Retina (tissue), 1 donor: ENCODE measurements around the gene NECAP2.

Experiments used
- DNase-seq: peaks from one replicate; pipeline ENCODE4 v3.0.0-alpha.2; 2016

The NECAP2 gene, protein sequence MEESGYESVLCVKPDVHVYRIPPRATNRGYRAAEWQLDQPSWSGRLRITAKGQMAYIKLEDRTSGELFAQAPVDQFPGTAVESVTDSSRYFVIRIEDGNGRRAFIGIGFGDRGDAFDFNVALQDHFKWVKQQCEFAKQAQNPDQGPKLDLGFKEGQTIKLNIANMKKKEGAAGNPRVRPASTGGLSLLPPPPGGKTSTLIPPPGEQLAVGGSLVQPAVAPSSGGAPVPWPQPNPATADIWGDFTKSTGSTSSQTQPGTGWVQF

DNA sequence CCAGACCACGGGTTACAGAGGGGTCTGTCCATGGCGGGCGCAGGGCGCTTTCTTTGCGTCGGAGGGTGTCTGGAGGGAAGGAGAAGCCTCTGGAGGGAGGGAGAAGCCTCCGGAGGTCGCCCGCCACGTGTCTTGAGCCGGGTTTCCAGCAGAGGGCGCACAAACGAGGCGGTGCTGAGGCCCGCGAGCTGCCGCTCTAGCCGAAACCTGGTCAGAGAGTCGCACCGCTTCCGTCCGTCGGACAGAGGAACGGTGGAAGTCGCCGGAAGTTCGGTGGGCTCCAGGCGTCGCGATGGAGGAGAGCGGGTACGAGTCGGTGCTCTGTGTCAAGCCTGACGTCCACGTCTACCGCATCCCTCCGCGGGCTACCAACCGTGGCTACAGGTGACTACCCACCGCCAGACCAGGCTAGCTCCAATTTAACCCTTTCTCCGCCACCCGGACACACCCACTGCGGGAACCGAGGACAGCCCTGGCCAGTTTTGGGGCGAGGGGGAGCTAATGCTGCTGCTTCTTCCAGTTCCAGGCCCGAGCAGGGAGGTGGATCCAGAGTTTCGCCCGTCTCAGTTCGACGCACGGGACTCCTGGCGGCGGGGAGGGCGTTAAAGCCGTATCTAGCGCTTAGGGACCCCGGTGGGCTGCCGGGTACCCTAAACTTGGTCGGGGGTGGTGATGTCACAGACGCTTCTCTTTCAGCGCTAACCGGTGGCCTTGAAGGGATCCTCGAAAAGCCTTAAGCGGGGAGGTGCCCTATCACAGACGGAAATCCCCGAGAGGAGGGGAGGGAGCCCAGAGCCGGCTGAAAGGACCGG, at the start of gene NECAP2:
Gene NECAP2 (plus strand): TSS at position 255 of the 812 bp plus-strand sequence. CDS start 38 bp downstream, at position 293.
- peak; percentile 98 for DNase-seq

DNA sequence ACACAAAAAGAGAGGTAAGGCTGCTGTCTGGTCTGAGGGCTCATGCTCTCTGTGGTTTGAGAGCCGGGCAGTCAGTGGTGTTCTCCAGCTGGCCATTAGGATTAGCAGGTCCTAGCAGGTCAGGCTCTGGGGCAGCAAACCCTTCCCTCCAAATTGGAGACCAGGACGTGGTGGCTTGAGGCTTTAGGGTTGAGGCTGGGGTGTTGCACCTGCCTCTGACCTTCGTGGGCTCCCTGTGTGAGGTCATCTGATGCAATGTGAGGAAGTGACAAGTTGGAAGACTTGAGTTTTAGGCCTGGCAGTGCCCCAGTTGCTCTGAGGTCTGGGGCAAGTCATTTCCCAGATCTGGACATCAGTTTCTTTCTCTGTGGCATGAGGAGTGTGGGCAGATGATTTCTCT, 49.1 kb upstream of the NECAP2 start:
- DNase-seq: no peak

DNA sequence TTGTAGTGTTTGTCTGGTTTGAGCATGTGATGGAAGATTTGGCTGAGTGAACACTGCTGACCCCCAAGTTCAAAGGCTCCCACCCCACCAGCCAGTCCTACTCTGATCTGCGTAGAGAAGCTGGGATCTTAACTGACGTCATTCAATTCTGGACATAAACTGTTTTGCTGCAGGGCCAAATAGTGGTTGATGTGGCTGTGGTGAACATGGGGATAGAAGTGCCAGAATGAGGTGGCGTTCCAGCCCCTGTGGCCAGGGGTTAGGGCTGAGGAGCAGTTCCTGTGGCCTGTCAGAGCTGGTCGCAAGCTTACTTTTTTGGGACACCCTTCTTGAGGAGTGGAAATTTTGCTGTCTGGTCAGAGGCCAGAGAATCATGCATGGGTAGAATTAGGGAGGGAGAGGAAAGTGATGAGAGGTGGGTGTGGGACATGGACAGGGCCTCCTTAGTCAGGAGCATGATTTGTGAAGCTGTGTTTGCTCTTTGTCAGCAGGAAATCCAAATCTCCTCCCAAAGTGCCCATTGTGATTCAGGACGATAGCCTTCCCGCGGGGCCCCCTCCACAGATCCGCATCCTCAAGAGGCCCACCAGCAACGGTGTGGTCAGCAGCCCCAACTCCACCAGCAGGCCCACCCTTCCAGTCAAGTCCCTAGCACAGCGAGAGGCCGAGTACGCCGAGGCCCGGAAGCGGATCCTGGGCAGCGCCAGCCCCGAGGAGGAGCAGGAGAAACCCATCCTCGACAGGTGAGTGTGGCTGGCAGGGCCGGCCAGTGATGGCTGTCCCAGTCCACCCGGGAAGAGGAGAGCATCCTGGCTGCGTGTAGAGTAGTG, 47.6 kb upstream of the NECAP2 start:
- DNase-seq: no peak

DNA sequence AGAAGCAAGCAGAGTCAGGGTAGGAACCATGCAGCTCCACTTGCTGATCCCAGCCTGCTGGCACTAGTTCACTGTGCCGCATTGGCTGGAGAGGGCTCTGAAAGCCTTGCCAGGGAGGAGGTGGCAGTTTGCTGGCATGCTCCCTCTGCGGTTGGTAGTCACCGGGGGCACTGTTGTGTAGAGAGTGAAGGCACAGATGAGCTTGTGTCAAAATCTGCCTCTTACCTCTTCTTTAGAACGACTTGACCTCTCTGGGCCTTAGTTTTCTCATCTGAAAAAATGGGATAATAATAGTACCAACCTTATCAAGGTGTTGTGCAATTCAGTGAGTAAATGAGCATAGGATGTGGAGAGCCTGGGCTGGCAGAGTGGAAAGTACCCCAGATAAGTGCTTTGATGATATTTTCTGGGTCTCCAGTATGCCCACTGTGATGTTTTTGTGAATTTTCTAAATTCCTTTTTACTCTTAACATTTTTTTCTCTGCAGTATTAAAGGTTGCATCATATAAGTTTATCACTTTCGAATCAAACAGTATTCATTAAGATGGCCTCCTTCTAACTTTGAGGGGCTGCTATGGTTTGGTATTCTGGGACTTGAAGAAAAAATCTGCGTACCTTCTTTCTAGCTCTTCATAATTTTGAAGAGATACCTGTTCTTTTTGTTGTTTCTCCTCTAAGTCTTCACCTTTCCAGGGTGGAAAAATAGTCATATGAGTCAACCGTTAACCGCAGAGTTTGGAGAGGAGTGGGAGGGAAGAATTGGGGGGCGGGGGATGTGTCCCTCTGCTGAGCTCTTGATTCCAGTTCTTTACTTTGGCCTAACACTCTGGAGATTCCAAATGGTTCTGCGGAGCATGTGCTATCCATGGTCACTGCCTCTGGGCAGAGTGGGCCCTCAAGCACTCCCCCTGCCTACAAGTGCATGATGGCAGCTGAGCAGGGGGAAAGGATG, 46.7 kb upstream of the NECAP2 start:
- no peak for DNase-seq

DNA sequence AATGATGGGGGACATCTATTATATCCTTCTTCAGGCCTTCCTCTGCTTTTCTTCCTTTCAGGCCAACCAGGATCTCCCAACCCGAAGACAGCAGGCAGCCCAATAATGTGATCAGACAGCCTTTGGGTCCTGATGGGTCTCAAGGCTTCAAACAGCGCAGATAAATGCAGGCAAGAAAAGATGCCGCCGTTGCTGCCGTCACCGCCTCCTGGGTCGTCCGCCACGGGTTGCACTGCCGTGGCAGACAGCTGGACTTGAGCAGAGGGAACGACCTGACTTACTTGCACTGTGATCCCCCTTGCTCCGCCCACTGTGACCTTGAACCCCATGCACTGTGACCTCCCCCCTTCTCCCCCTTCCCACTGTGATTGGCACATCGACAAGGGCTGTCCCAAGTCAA, 45.5 kb upstream of the NECAP2 start:
- DNase-seq: no peak

DNA sequence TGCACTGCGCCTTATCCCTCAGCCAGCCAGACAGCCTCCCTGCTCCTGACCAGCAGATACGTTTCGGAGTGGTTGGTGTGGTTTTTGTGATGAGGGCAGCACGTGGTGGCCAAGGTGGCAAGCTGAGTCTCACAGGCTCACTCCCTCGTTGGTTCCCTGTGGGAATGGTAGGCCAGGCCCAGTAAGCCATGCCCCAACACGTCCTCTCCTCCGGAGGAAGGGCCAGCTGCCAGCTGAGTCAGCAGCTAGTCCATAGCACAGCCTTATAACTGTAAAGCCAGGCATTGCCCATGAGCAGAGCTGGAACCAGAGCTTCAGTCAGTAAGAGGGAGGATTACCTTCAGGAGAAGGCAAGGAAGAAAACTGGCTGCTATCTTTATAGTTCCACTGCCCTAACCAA, 43.9 kb upstream of the NECAP2 start:
- no peak for DNase-seq

DNA sequence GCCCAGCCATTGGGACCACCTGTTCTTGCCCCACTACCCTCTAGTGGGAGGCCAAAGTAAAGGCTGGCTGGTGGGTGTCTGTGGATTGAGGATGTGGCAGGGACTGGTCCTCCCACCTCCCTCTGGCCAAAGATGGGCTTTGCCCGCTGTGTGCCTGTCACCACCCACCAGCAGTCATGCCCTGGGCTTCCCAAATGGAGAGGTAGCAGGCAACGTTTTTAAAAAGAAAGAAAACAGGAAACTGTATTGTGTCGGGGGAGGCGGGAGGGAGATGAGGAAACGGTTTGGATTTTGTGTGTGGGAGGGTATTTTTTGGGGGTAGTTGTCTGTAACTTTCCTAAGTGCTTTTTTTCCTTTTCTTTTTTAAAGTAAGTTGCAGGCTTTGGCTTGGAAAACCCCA, 43.4 kb upstream of the NECAP2 start:
- no peak for DNase-seq

DNA sequence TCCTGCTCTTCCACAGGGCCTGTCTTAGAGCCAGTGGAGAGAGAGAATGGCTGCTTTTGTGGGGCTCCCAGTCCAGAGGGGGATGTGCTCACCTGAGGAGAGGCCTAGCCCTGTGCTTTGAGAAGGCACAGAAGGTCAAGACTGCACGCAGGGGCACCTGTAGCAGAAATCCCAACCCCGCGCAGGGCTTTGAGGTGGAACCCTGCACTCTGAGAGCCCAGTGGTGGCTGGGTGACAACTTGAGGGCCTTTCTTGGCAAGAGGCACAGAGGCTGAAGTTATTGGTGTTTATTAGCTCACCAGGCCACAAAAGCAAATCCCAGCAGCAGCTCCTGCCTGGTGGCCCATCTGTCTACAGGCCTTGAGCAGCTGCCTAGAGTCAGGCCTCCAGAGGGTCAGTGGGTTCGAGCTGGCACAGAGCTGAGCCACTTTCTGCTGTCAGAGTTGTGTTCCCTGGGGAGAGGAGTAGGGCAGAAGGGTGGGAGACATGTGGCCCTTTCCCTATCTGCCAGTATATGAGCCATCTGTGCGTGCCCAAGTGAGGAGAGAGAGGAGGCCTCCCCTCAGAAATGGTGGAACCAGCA, 42.1 kb upstream of the NECAP2 start:
- no peak for DNase-seq

DNA sequence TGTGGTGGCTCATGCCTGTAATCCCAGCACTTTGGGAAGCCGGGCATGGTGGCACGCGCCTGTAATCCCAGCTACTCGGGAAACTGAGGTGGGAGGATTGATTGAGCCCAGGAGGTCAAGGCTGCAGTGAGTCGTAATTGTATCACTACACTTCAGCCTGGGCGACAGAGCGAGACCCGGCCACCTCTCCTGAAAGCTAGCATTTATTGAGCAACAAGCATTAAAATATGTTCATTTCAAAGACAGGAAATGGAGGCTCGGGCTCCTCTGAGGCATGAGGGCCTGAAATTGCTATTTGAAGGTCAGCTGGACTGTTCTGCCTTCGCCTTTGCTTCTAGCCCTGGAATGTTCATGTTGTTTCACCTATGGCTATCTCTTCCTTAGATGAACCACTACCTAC, 37.8 kb upstream of the NECAP2 start:
- no peak for DNase-seq

DNA sequence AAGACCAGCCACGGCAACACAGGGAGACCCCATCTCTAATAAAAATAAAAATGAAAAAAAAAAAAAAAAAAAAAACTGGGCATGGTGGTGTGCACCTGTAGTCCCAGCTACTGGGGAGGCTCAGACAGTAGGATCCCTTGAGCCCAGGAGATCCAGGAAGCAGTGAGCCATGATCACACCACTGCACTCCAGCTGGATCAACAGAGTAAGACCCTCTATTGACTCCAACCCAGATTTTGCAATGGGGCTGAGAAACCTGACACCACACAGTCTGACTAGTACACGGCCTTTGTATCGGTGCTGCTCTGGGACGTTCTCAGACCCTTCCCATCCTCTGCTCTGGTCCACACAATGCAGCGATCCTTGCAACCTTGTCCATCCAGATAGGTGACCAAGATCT, 35.1 kb upstream of the NECAP2 start:
- DNase-seq: no peak

DNA sequence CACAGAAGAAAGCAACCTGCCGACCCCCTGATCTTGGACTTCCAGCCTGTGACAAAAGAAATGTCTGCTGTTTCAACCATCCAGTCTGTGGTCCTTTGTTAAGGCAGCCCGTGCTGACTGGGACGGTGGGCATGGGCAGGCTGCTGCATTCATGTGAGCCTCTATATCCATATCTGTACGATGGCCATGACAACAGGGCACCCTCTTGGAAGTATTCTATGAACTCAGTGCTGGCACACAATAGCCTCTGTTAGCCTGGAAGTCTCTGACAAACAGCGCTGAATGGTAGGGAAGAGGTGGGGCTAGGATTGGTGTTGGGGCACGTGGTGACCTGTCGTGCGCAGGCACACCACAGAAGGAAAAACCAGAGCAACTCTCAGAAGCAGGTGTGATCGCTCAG, 33.7 kb upstream of the NECAP2 start:
- no peak for DNase-seq

DNA sequence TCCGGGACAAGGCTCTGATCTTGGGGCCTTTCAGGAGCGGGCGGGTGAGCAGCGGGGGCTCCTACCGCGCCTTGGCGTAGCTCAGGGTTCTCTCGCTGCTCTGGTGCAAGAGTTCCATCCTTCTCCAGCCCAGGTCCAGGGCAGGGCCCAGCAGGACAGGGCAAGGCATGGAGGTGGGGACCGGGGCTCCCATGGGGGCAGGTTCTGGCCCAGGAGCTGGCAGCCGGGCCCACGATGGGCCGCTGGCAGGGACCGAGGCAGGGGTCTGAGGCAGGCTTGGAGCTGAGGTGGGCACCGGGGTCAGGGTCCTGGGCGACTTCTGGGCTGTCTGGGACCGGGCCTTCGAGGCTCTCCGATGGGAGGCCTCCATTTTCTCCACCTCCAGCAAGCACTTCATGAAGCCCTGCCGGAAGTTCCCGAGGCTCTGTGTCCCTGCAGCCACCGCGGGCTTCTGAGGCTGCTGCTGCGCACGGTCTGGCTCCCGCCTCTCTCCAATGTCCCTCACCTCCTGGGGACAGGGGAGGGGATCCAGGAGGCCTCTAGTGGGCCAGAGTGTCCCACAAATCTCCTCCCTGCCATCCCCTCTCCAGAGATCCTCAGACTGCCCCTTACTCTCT, 30.9 kb upstream of the NECAP2 start:
- no peak for DNase-seq

DNA sequence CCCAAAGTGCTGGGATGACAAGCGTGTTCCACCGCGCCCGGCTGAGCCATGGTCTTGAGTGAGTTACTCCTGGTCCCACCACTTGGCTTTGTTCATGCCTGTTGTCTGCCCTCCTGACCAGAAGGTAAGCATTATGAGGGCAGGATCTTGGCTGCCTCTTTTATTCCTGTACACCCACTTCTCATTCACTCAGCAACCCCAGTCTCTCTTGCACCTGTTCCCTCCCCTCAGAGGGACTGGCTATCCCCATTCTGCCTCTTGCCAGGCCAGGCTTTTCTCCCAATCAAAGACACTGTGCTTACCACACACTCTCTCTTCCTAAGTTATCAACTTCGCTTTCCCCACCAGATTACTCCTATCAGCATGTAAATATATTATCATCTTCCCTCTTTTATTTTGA, 29.7 kb upstream of the NECAP2 start:
- DNase-seq: no peak

DNA sequence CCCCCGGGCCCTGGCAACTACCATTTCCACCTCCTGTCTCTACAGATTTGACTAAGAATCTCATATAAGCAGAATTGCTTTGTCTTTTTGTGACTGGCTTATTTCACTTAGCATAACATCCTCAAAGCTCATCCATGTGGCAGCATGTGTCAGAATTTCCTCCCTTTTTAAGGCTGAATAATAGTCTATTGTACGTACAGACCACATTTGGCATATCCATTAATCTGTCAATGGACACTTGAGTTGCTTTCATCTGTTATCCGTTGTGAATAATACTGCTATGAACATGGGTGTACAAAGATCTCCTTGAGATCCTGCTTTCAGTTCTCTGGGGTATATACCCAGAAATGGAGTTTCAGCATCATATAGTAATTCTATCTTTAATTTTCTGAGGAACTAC, 27.3 kb upstream of the NECAP2 start:
- no peak for DNase-seq

DNA sequence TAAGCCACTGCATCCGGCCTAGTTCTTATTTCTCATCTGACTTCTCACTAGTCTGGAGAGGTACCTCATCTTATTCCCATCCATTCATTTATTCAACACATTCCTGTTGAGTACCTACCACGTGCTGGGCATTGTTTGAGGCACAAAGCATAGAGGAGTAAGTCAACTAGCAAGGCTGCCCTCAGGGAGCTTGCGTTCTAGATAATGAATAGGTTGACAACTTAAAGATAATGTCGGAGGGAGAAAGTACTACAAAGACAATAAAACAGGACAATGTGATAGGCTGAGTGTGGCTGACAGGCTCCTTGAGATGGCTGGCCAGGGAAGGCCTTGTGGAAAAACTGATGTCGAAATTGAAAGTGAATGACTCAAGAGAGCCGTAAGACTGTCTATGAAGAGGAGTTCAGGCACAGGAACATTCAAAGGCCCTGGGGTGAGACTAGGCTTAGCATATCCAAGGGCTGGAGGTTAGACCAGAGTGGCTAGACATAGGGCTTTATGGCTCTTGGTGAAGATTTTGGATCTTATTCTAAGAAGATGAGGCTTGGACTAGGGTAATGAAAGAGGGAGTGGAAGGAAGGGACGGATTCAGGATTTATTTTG, 21.6 kb upstream of the NECAP2 start:
- no peak for DNase-seq

DNA sequence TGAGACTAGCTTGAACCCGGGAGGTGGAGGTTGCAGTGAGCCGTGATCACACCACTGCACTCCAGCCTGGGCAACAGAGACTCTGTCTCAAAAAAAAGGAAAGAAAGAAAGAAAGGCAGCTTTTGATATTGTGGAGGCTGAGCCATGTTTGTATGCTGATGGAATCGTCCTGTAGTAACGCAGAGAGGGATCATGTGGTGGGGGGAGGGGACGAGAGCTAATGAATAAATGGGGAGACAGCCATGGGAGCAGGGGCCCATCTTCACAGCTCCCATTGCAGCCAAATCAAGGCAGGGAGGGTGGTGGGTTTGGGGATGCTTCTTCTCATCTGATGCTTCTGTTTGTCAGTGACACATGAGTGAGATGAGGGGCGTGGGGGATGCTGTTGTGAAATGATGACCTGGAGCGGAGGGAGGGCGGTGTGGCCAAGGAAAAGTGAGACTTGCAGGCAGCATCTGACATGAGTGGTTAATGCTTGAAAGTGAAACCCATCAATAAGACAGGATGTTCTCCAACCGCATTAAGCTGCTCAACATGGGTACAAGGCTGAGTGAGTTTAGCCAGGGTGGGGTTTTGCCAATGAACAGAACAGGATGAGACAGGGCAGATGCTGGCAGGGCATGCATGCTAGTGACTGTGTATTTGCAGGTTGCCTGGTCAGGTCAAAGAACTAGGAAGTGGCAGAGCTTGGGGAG, 20.0 kb upstream of the NECAP2 start:
- no peak for DNase-seq

DNA sequence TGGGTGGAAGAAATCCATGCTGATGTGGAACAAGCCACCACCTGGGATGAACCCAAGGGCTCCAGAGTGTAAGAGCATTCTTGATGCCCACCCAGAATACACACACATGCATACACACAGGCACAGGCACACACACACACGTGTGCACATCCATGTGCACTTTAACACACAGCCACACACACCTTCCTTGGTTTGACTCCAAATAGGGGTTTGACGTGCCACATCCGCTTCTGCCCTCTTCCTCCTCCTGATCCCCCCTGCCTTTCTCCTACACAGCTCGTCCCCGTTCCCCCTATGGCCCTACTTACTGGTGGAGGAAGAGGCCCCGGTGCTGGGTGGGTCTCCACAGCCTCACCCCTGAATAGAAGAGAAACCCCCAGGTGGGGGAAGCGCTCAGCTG, 19.3 kb upstream of the NECAP2 start:
- DNase-seq: no peak

DNA sequence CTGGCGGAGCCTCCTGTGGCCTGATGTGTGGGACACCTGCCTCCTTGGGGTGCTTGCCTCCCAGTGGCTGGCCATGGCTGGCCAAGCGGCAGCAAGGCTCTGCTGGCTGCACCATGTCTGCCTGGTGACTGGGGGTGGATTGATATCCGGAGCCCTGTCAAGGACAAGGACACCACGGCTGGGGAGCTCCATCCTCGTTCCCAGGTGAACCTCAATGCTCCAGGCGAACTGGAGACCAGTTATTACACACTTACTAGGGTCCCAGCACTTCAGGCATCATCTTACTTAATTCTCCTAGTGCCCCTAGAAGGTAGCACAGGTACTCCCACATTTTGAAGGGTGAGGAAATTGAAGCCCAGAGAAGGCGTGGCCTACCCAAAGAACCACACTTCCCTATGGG, 18.5 kb upstream of the NECAP2 start:
- no peak for DNase-seq

DNA sequence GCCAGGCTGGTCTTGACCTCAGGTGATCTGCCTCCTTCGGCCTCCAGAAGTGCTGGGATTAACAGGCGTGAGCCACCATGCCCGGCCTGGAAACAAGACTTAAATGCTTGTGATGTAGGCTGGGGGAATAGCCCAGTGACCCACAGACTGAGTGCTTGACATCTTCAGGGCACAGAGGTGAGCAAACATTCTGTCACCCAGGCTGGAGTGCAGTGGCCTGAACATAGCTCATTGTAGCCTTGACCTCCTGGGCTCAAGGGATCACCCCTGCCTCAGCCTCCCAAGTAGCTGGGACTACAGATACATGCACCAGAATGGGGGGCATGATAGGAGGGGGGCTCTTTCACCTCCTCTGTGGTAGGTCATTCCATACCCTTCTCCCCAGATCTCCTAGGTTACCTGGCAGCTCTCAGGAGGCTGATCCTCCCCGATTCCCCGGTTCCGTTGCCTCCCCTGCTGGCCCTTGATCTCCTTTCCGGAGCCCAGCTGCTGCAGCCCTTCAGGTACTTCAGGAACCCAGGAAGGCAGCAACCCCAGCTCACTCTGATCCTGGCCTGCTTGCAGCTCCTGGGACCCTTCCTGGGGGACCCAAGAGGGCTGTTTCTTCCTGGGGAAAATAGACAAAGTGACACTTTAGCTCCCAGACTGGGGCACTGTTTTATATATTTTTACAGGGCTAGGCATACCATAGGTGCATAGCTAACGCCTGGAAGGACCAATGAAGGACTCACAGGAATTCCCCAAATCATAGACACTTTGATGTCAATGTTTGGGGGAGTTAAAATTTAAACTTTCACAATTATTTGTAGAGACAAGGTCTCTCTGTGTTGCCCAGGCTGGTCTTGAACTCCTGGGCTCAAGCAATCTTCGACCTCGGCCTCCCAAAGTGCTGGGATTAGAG, 15.1 kb upstream of the NECAP2 start:
- DNase-seq: no peak
